Fibroblast of pulmonary artery (primary cell): ENCODE results near the gene RBM12.

ENCODE experiments used
- DNase-seq: peaks from one replicate; pipeline ENCODE4 v3.0.0-alpha.2; 2010; ENCODE audit warnings: low read depth
- H3K4me3 ChIP-seq: replicated peaks from 2 replicates; pipeline ENCODE4 v1.5.1; 2011; ENCODE audit warnings: low read depth, mild to moderate bottlenecking, control low read depth, low read length, moderate library complexity
- CTCF ChIP-seq: IDR thresholded peaks from 2 replicates; pipeline ENCODE4 v1.5.1; 2011; ENCODE audit warnings: mild to moderate bottlenecking, control low read depth, low read length, inconsistent platforms; ENCODE audit errors: missing control alignments

RBM12 gene

GRCh38 chr20:35629427-35630145 is 35.1 kb downstream of the RBM12 start:
- H3K4me3 ChIP-seq: no peak overlapping the region
- TF ChIP-seq CTCF: no peak
- no peak for DNase-seq

- no peak for TF ChIP-seq CTCF
- no peak overlapping the region for H3K4me3 ChIP-seq
- DNase-seq: no peak
These were observed 37.6 kb downstream of the RBM12 start for GRCh38 chr20:35627121-35627520.

GRCh38 chr20:35626386-35627001 is 38.2 kb downstream of the RBM12 start:
- TF ChIP-seq CTCF: no peak
- no peak for DNase-seq
- no peak overlapping the region for H3K4me3 ChIP-seq

GRCh38 chr20:35625584-35626385 is 38.9 kb downstream of the RBM12 start:
- DNase-seq: no peak
- no peak for TF ChIP-seq CTCF
- no peak overlapping the region for H3K4me3 ChIP-seq

GRCh38 chr20:35621560-35621946 is 43.1 kb downstream of the RBM12 start:
- H3K4me3 ChIP-seq: no peak overlapping the region
- DNase-seq: no peak
- TF ChIP-seq CTCF: peak; percentile 12

GRCh38 chr20:35620818-35621559 is 43.7 kb downstream of the RBM12 start:
- DNase-seq: no peak
- H3K4me3 ChIP-seq: no peak overlapping the region
- TF ChIP-seq CTCF: no peak
